DMS153 treated with DMSO at 0.1 percent for 48 hours (cell line): ENCODE data around the gene KRTAP5-4.
"Not testable (repeated sequence)": the region's sequence is repeated elsewhere in the genome, so short reads cannot be mapped to it uniquely, and the experiment has no call there.

Experiments used
- DNase-seq: peaks from one replicate; lab custom pipeline; 2025; ENCODE audit not compliant: unreplicated experiment; lab: John Stamatoyannopoulos, UW

Gene KRTAP5-4

GRCh38 chr11:1653541-1654387, 31.8 kb upstream of the KRTAP5-4 start:
- no peak for DNase-seq

GRCh38 chr11:1652771-1653540, 31.0 kb upstream of the KRTAP5-4 start:
- DNase-seq = peak; percentile 23

- no peak for DNase-seq
These were observed 30.5 kb upstream of the KRTAP5-4 start for GRCh38 chr11:1652442-1652770.

- no peak for DNase-seq
These were observed 30.1 kb upstream of the KRTAP5-4 start for GRCh38 chr11:1652026-1652425.

- no peak for DNase-seq
These were observed 29.6 kb upstream of the KRTAP5-4 start for GRCh38 chr11:1651411-1651980.

GRCh38 chr11:1650918-1651262, 29.0 kb upstream of the KRTAP5-4 start:
- peak; percentile 45 for DNase-seq

- no peak for DNase-seq
These were observed 28.3 kb upstream of the KRTAP5-4 start for GRCh38 chr11:1650034-1650917.

- no peak for DNase-seq
These were observed 26.9 kb upstream of the KRTAP5-4 start for GRCh38 chr11:1648653-1649420.

GRCh38 chr11:1647901-1648652, 26.1 kb upstream of the KRTAP5-4 start:
- DNase-seq = no peak

GRCh38 chr11:1646540-1646939, 24.6 kb upstream of the KRTAP5-4 start:
- DNase-seq = not testable (repeated sequence)

- no peak for DNase-seq
These were observed 23.5 kb upstream of the KRTAP5-4 start for GRCh38 chr11:1645357-1645821.

GRCh38 chr11:1644601-1645356, 22.8 kb upstream of the KRTAP5-4 start:
- no peak for DNase-seq

GRCh38 chr11:1643146-1643690, 21.3 kb upstream of the KRTAP5-4 start:
- no peak for DNase-seq

GRCh38 chr11:1642288-1643145, 20.6 kb upstream of the KRTAP5-4 start:
- DNase-seq = no peak

GRCh38 chr11:1641096-1641495, 19.2 kb upstream of the KRTAP5-4 start:
- no peak for DNase-seq

- peak; percentile 89 for DNase-seq
These were observed 18.4 kb upstream of the KRTAP5-4 start for GRCh38 chr11:1640076-1640946.

GRCh38 chr11:1639666-1640065, 17.7 kb upstream of the KRTAP5-4 start:
- no peak for DNase-seq
